ENCODE results near the gene KRT79.

KRT79 gene

GRCh38 chr12:52819731-52820510, 14.2 kb downstream of the KRT79 start:
- H3K4me3 ChIP-seq (ENCODE audit: control insufficient read depth, low read depth, low read length), result no peak overlapping the region

DNA sequence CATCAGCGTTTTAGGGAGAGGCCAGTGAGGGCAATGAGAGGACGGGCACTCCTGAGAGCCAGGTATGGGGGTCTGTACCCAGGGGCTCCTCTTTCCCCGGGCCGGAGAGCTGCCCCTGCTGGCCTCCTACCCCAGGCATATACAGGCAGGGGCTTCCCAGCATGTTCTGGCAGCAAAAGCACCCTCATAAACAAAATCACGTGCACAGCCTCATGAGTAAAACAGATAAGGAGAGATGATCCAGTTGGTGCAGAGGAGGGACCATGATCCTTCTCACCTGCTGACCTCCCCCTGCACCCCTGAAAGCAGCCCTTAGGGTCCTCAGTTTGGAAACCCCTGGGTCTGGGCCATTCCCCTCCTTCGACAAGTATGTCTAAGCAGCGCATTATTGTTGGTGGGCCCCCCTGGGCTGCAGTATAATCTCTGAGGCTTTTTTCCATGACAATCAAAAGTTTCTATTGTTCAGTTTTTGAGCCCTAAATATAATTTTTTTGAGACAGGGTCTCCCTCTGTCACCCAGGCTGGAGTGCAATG, 15.2 kb downstream of the KRT79 start:
- no peak overlapping the region for H3K4me3 ChIP-seq (ENCODE audit: control insufficient read depth, low read depth, low read length)
- no peak for TF ChIP-seq CTCF (conservative IDR thresholded peaks at IDR 0.05; ENCODE audit: control insufficient read depth, insufficient read depth, low read depth, low read length)
- DNase-seq (ENCODE audit: low read depth), result no peak

More at GRCh38 chr12:52819731-52820510, 14.2 kb downstream of the KRT79 start:
- no peak for DNase-seq (ENCODE audit: low read depth)
- TF ChIP-seq CTCF (conservative IDR thresholded peaks at IDR 0.05; ENCODE audit: control insufficient read depth, insufficient read depth, low read depth, low read length), result no peak

- no peak for DNase-seq (ENCODE audit: low read depth)
- no peak for TF ChIP-seq CTCF (conservative IDR thresholded peaks at IDR 0.05; ENCODE audit: control insufficient read depth, insufficient read depth, low read depth, low read length)
Measured at GRCh38 chr12:52818388-52818787, 15.7 kb downstream of the KRT79 start.

GRCh38 chr12:52817699-52818238, 16.3 kb downstream of the KRT79 start:
- H3K4me3 ChIP-seq (ENCODE audit: control insufficient read depth, low read depth, low read length), result no peak overlapping the region
- no peak for DNase-seq (ENCODE audit: low read depth)
- no peak for TF ChIP-seq CTCF (conservative IDR thresholded peaks at IDR 0.05; ENCODE audit: control insufficient read depth, insufficient read depth, low read depth, low read length)

More at GRCh38 chr12:52818388-52818787, 15.7 kb downstream of the KRT79 start:
- H3K4me3 ChIP-seq (ENCODE audit: control insufficient read depth, low read depth, low read length), result no peak overlapping the region

DNA sequence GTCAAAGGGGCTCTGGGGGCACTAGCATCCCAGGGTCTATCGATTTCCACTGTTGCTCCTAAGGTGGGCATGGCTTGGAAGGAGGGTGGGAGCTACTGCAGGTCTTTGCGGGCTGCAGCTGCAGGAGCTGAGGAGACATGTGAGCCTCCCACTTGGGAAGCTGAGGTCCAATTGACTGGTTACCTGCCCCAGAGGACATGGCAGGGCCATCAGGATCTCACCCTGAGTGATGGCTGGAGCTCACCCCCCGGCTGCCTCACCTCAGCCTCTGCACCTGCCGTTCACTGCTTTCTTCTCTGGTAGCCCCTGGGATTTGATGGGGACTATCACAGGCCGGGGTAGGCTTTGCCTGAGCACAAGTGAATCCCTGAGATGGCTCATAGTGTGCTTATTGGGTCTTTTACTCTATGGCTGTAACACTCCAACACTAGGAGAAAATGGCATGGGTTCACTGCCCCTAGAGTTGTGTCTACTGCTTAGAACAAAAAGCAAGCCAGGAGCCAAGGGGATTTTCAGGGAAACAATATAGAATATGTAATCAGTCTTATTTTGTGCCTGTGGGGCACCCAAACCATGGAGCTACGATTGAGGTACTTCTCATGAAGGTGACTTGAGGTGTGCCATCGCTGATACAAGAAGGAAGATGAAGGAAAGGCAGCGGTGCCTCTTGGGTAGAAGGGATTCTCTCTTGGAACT, 17.0 kb downstream of the KRT79 start:
- H3K4me3 ChIP-seq (ENCODE audit: control insufficient read depth, low read depth, low read length), result no peak overlapping the region
- no peak for DNase-seq (ENCODE audit: low read depth)
- no peak for TF ChIP-seq CTCF (conservative IDR thresholded peaks at IDR 0.05; ENCODE audit: control insufficient read depth, insufficient read depth, low read depth, low read length)

- no peak for TF ChIP-seq CTCF (conservative IDR thresholded peaks at IDR 0.05; ENCODE audit: control insufficient read depth, insufficient read depth, low read depth, low read length)
- DNase-seq (ENCODE audit: low read depth), result no peak
- no peak overlapping the region for H3K4me3 ChIP-seq (ENCODE audit: control insufficient read depth, low read depth, low read length)
Measured at GRCh38 chr12:52815676-52816588, 18.2 kb downstream of the KRT79 start.
